ENCODE results near the gene PI3. TPM values are rescaled to one million over a fixed set of nuclear protein-coding genes. Genes with fewer than 3 reads are reported as not detected.
"Not testable (repeated sequence)": the region's sequence is repeated elsewhere in the genome, so short reads cannot be mapped to it uniquely, and the experiment has no call there.

Gene PI3
- total and polyA plus RNA-seq, 9 donors: 0.30 to 0.92 TPM; not detected in 7

DNA sequence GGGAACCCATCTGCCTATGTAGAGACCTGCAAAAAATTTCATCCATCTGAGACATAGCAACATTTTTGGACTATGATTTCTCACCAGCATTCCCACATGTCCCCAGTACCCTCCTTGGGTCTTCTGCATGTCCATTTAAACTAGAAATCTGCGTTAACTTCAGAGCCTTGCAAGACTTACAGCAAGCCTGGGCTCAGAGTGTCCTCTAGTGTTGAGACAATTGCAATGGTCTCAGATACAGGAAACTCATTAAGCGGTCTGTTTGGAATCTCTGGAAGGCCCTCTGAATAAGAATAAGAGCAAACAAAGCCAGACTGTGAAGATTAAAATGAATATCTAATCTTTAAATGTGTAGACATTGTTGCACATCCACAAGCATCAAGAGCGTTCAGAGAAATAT lies 20.5 kb upstream of the PI3 start:
- no peaks in the 10 kb centered on the region for H3K36me3 ChIP-seq
- intact Hi-C loops (cut with DNase I): no loop called here
- 51 to 76% (median 71%) methylated on average over 3 of the region's 3 CpGs for WGBS, 3 donors
- H3K9me3 ChIP-seq: no peaks in the 10 kb centered on the region
- no peak overlapping the region for H3K4me3 ChIP-seq
- H3K27ac ChIP-seq: no peak overlapping the region
- no peaks in the 10 kb centered on the region for H3K27me3 ChIP-seq
- TF ChIP-seq POLR2A (IDR thresholded peaks at IDR 0.05): no peak
- TF ChIP-seq EP300 (IDR thresholded peaks at IDR 0.05): no peak
- TF ChIP-seq, protein P1, sequence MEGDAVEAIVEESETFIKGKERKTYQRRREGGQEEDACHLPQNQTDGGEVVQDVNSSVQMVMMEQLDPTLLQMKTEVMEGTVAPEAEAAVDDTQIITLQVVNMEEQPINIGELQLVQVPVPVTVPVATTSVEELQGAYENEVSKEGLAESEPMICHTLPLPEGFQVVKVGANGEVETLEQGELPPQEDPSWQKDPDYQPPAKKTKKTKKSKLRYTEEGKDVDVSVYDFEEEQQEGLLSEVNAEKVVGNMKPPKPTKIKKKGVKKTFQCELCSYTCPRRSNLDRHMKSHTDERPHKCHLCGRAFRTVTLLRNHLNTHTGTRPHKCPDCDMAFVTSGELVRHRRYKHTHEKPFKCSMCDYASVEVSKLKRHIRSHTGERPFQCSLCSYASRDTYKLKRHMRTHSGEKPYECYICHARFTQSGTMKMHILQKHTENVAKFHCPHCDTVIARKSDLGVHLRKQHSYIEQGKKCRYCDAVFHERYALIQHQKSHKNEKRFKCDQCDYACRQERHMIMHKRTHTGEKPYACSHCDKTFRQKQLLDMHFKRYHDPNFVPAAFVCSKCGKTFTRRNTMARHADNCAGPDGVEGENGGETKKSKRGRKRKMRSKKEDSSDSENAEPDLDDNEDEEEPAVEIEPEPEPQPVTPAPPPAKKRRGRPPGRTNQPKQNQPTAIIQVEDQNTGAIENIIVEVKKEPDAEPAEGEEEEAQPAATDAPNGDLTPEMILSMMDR (IDR thresholded peaks at IDR 0.05): no peak
- no peaks in the 10 kb centered on the region for H3K4me1 ChIP-seq (ENCODE audit: insufficient read depth)
- DNase-seq: no peak

DNA sequence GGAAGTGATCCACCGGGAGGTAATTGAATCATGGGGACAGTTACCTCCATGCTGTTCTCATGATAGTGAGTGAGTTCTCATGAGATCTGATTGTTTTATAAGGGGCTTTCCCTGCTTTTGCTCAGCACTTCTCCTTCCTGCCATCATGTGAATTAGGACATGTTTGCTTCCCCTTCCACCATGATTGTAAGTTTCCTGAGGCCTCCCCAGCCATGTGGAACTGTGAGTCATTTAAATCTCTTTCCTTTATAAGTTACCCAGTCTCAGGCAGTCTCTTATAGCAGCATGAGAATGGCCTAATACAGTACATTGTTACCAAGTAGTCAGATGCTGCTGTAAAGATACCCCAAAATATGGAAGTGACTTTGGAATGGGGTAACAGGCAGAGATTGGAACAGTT lies 19.9 kb upstream of the PI3 start:
- H3K4me3 ChIP-seq; H3K27me3 ChIP-seq; H3K9me3 ChIP-seq; H3K27ac ChIP-seq; H3K4me1 ChIP-seq (ENCODE audit: insufficient read depth); DNase-seq; H3K36me3 ChIP-seq; intact Hi-C loops (cut with DNase I): not testable (repeated sequence)
- WGBS, 3 donors: 87 to 96% (median 93%) methylated on average over 1 of the region's 1 CpG

DNA sequence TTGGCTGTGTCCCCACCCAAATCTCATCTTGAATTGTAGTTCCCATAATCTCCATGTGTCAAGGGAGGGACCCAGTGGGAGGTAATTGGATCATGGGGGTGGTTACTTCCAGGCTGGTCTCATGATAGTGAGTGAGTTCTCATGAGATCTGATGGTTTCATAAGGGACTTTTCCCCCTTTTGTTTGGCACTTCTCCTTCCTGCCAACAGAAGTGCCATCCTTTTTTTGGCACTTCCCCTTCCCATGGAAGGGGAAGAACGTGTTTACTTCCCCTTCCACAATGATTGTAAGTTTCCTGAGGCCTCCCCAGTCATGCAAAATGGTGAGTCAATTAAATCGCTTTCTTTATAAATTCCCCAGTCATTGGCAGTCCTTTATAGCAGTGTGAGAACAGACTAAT lies 18.0 kb upstream of the PI3 start:
- WGBS, 3 donors: 47 to 55% (median 54%) methylated on average over 2 of the region's 2 CpGs
- Histone ChIP-seq H3K27me3 (no peaks in the 10 kb centered on the region), H3K9me3 (no peaks in the 10 kb centered on the region), H3K4me1 (ENCODE audit: insufficient read depth) (no peaks in the 10 kb centered on the region), H3K4me3 (no peak overlapping the region), H3K27ac (no peak overlapping the region), H3K36me3 (no peaks in the 10 kb centered on the region)
- TF ChIP-seq, protein P1 (IDR thresholded peaks at IDR 0.05): no peak
- TF ChIP-seq EP300 (IDR thresholded peaks at IDR 0.05) (no peak), POLR2A (IDR thresholded peaks at IDR 0.05) (no peak)
- DNase-seq: no peak
- intact Hi-C loops (cut with DNase I): no loop called here

DNA sequence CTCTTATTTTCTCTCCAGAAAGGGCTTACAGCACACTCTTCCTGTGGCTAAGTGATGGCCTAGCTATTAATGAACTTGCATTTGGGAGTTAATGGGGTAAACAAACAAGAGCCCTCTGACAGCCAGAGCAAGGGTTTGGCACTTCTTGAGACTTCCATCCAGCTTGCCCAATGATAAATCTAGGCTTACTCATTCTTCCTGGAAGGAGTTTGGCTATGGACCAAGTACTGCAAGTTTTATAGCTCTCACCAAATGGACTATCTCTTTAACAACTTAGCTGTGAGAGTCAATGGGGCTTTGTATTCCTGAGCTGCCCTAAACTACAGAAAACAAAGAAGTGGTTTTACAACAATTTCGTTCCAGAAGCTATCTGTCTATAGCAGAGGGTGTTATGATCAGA lies 16.7 kb upstream of the PI3 start:
- Histone ChIP-seq H3K4me1 (ENCODE audit: insufficient read depth) (no peaks in the 10 kb centered on the region), H3K27me3 (no peaks in the 10 kb centered on the region), H3K4me3 (no peak overlapping the region), H3K36me3 (no peaks in the 10 kb centered on the region), H3K27ac (no peak overlapping the region), H3K9me3 (no peaks in the 10 kb centered on the region)
- TF ChIP-seq EP300 (IDR thresholded peaks at IDR 0.05) (no peak), POLR2A (IDR thresholded peaks at IDR 0.05) (no peak)
- TF ChIP-seq, protein P1 (IDR thresholded peaks at IDR 0.05): no peak
- no peak for DNase-seq
- WGBS, 3 donors: 23 to 37% (median 33%) methylated on average over 1 of the region's 1 CpG
- intact Hi-C loops (cut with DNase I): no loop called here

DNA sequence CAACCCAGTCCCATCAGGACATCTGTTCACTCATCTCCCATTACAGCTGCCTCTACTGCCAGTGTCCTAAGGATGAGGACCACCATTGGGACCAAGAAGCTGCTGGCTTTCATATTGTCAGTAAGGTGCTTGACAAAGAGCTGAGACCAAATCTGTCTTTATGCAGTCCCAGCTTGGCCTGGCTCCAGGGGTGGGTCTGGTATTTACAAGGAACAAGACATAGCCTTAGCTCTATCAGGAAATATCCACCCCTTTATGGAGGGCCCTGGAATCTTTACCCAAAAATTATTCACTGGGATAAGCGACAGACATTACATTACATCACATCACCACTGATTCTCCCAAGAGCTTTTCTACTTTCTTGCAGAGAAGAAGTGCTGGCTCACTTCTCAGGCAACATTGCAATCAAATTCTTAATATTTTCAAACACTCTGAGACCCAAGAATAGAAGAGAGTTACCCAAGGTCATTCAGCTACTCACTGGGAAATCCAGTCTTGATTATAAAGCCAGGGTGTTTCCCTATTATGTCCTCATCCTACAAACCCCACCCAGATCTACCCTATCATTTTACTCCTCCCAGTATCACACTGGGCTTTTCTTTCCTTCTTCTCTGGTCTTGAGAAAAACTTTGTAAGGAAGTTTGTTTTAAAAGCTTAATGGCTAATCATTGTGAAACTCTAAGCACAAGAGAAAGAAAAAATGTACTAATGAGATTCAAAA lies 11.5 kb upstream of the PI3 start:
- no peaks in the 10 kb centered on the region for H3K9me3 ChIP-seq
- TF ChIP-seq POLR2A (IDR thresholded peaks at IDR 0.05): no peak
- TF ChIP-seq, protein P1 (IDR thresholded peaks at IDR 0.05): no peak
- TF ChIP-seq EP300 (IDR thresholded peaks at IDR 0.05): no peak
- H3K36me3 ChIP-seq: no peaks in the 10 kb centered on the region
- H3K4me3 ChIP-seq: no peak overlapping the region
- intact Hi-C loops (cut with DNase I): no loop called here
- no peak for DNase-seq
- no peak overlapping the region for H3K27ac ChIP-seq
- 51 to 66% (median 53%) methylated on average over 1 of the region's 1 CpG for WGBS, 3 donors
- H3K4me1 ChIP-seq (ENCODE audit: insufficient read depth): no peaks in the 10 kb centered on the region
- H3K27me3 ChIP-seq: no peaks in the 10 kb centered on the region
